ENCODE results near the gene WDR45B. TPM values are rescaled to one million over a fixed set of nuclear protein-coding genes. Genes with fewer than 3 reads are reported as not detected.
A peak's percentile ranks its signal among the peaks of the same experiment; 100 is the strongest.

WDR45B gene
- total and polyA plus RNA-seq, 7 donors, result 51.7 to 70.1 (median 66.8) TPM

- WGBS, 2 donors, result 72 to 84% methylated on average over 5 of the region's 5 CpGs
- TF ChIP-seq EP300 (IDR thresholded peaks at IDR 0.05) (no peak), CTCF (IDR thresholded peaks at IDR 0.05) (no peak), POLR2AphosphoS5 (IDR thresholded peaks at IDR 0.05) (no peak), POLR2A (IDR thresholded peaks at IDR 0.05) (no peak)
- Histone ChIP-seq H3K4me3 (no peak overlapping the region), H3K27me3 (no peaks in the 10 kb centered on the region), H3K27ac (no peak overlapping the region), H3K9me3 (no peaks in the 10 kb centered on the region), H3K4me1 (no peaks in the 10 kb centered on the region), H3K36me3 (peaks cover 5 to 54% (median 14%) of the 10 kb centered on the region in 4 donors)
- DNase-seq, result no peak
- intact Hi-C loops (cut with DNase I), result no loop called here
Measured at GRCh38 chr17:82608816-82609215, 39.4 kb downstream of the WDR45B start.

GRCh38 chr17:82605939-82606600 is 42.2 kb downstream of the WDR45B start:
- 89 to 92% methylated on average over 16 of the region's 16 CpGs for WGBS, 2 donors
- DNase-seq, result no peak
- Histone ChIP-seq H3K27me3 (no peaks in the 10 kb centered on the region), H3K4me3 (no peak overlapping the region), H3K4me1 (no peaks in the 10 kb centered on the region), H3K9me3 (no peaks in the 10 kb centered on the region), H3K36me3 (peaks cover 15 to 73% (median 32%) of the 10 kb centered on the region in 4 donors), H3K27ac (no peak overlapping the region)
- intact Hi-C loops (cut with DNase I), result no loop called here
- no peak for TF ChIP-seq POLR2A (IDR thresholded peaks at IDR 0.05)
- no peak for TF ChIP-seq EP300 (IDR thresholded peaks at IDR 0.05)
- TF ChIP-seq CTCF (IDR thresholded peaks at IDR 0.05), result no peak
- TF ChIP-seq POLR2AphosphoS5 (IDR thresholded peaks at IDR 0.05), result no peak

GRCh38 chr17:82604532-82604931 is 43.7 kb downstream of the WDR45B start:
- H3K4me1 ChIP-seq, result no peaks in the 10 kb centered on the region
- H3K36me3 ChIP-seq, result peaks cover 15 to 73% (median 34%) of the 10 kb centered on the region in 4 donors
- 98 to 99% methylated on average over 7 of the region's 7 CpGs for WGBS, 2 donors
- H3K9me3 ChIP-seq, result no peaks in the 10 kb centered on the region
- TF ChIP-seq EP300 (IDR thresholded peaks at IDR 0.05), result no peak
- TF ChIP-seq CTCF (IDR thresholded peaks at IDR 0.05), result no peak
- no peak for TF ChIP-seq POLR2A (IDR thresholded peaks at IDR 0.05)
- TF ChIP-seq POLR2AphosphoS5 (IDR thresholded peaks at IDR 0.05), result no peak
- H3K4me3 ChIP-seq, result no peak overlapping the region
- intact Hi-C loops (cut with DNase I), result no loop called here
- DNase-seq, result no peak
- peak overlapping the region in 2 of 4 donors; percentile 20 to 38 for H3K27ac ChIP-seq
- no peaks in the 10 kb centered on the region for H3K27me3 ChIP-seq

- TF ChIP-seq POLR2A (IDR thresholded peaks at IDR 0.05) (no peak), POLR2AphosphoS5 (IDR thresholded peaks at IDR 0.05) (peak in 2 of 4 donors; percentile 35 to 50), EP300 (IDR thresholded peaks at IDR 0.05) (peak in 1 of 4 donors; percentile 30), CTCF (IDR thresholded peaks at IDR 0.05) (no peak)
- no peak overlapping the region for H3K4me3 ChIP-seq
- H3K27ac ChIP-seq, result peak overlapping the region in 1 of 4 donors; percentile 45
- H3K4me1 ChIP-seq, result no peaks in the 10 kb centered on the region
- no peaks in the 10 kb centered on the region for H3K27me3 ChIP-seq
- no peaks in the 10 kb centered on the region for H3K9me3 ChIP-seq
- intact Hi-C loops (cut with DNase I), result no loop called here
- DNase-seq, result peak; percentile 79
- peaks cover 15 to 75% (median 34%) of the 10 kb centered on the region in 4 donors for H3K36me3 ChIP-seq
- 49 to 64% methylated on average over 18 of the region's 18 CpGs for WGBS, 2 donors
Measured at GRCh38 chr17:82603981-82604448, 44.2 kb downstream of the WDR45B start.

All from sigmoid colon (tissue), 7 donors.